ENCODE measurements around the gene TIGD1. TPM values are rescaled to one million over a fixed set of nuclear protein-coding genes. Genes with fewer than 3 reads are reported as not detected.

The TIGD1 gene
- total and polyA plus RNA-seq, 11 donors = 0.99 to 3.8 (median 1.6) TPM

DNA sequence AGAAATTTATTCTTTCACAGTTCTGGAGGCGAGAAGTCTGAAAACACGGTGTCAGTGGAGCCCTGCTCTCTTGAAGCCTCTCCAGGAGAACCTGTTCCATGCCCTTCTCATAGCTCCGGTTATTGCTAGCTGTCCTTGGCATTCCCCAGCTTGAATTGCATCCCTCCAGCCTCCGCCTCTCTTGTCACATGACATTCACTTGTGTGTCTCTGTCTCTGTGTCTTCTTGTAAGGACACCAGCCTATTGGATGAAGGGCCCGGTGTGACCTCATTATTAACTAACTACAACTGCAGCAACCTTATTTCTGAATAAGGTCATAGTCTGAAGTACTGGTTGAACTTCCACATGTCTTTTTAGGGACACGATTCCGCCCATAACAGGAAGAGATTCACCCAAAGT, 34.7 kb downstream of the TIGD1 start:
- 84 to 93% (median 88%) methylated on average over 7 of the region's 7 CpGs for WGBS, 4 donors
- Histone ChIP-seq H3K36me3 (no peaks in the 10 kb centered on the region), H3K4me1 (peaks cover 0 to 3% (median 0%) of the 10 kb centered on the region in 12 donors), H3K27ac (no peak overlapping the region), H3K9me3 (no peaks in the 10 kb centered on the region), H3K4me3 (no peak overlapping the region), H3K27me3 (peaks cover 0 to 31% (median 5%) of the 10 kb centered on the region in 9 donors)
- TF ChIP-seq POLR2A (IDR thresholded peaks at IDR 0.05) = no peak
- TF ChIP-seq, protein P1, sequence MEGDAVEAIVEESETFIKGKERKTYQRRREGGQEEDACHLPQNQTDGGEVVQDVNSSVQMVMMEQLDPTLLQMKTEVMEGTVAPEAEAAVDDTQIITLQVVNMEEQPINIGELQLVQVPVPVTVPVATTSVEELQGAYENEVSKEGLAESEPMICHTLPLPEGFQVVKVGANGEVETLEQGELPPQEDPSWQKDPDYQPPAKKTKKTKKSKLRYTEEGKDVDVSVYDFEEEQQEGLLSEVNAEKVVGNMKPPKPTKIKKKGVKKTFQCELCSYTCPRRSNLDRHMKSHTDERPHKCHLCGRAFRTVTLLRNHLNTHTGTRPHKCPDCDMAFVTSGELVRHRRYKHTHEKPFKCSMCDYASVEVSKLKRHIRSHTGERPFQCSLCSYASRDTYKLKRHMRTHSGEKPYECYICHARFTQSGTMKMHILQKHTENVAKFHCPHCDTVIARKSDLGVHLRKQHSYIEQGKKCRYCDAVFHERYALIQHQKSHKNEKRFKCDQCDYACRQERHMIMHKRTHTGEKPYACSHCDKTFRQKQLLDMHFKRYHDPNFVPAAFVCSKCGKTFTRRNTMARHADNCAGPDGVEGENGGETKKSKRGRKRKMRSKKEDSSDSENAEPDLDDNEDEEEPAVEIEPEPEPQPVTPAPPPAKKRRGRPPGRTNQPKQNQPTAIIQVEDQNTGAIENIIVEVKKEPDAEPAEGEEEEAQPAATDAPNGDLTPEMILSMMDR (IDR thresholded peaks at IDR 0.05) = no peak
- intact Hi-C loops (cut with DNase I) = loop anchor here in 1 of 10 donors (5.0 kb wide), 1 partner anchor 68 kb away; no protein-coding TSS in a partner anchor
- ATAC-seq (no peak), DNase-seq (no peak)

DNA sequence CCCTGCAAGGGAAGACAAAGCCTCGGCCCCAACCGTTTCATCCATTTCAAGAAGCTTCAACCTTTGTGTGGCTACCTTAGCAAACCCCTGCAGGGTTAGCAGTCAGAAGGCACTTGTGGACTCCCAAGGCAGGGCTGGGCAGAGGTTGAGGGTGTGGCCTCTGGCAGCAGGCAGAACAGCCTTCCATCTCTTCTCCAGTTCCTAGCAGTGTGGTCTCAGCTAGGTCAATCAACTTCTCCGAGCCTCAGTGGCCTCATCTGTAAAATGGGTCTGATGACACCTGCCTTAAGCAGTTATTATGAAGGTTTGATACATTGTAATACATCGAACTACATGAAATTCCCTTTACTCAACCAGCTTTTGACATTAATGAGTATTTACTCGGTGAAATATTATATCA, 37.0 kb downstream of the TIGD1 start:
- Histone ChIP-seq H3K36me3 (no peaks in the 10 kb centered on the region), H3K27ac (no peak overlapping the region), H3K4me3 (no peak overlapping the region), H3K9me3 (no peaks in the 10 kb centered on the region), H3K27me3 (peaks cover 0 to 19% (median 0%) of the 10 kb centered on the region in 9 donors), H3K4me1 (peaks cover 0 to 3% (median 0%) of the 10 kb centered on the region in 12 donors)
- ATAC-seq (no peak), DNase-seq (no peak)
- intact Hi-C loops (cut with DNase I) = no loop called here
- TF ChIP-seq, protein P1 (IDR thresholded peaks at IDR 0.05) = no peak
- TF ChIP-seq POLR2A (IDR thresholded peaks at IDR 0.05) = no peak
- WGBS, 4 donors = 82 to 88% (median 84%) methylated on average over 5 of the region's 5 CpGs

DNA sequence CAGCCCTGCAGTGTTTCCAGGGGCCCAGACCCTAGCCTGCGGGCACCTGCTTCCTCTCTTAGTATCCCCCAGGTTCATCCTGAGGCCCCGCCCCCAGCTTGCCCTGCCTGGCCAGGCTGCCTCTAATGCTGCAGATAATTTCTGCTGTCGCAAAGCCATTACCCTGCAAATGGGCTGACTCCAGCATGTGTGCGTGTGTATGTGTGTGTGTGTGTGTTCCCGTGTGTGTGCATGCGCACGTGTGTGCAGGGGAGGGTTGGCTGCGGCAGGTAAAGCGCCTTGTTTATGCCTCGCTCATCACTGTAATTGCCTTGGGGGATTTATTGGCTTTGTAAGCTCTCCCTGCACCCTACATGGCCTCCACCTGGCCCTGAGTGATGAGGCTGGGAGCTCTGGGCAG, 37.8 kb downstream of the TIGD1 start:
- H3K9me3 ChIP-seq = no peaks in the 10 kb centered on the region
- no peak overlapping the region for H3K27ac ChIP-seq
- peaks cover 0 to 3% (median 0%) of the 10 kb centered on the region in 12 donors for H3K4me1 ChIP-seq
- ATAC-seq (no peak), DNase-seq (no peak)
- H3K4me3 ChIP-seq = no peak overlapping the region
- intact Hi-C loops (cut with DNase I) = no loop called here
- peaks cover 0 to 15% (median 0%) of the 10 kb centered on the region in 9 donors for H3K27me3 ChIP-seq
- TF ChIP-seq POLR2A (IDR thresholded peaks at IDR 0.05) = no peak
- TF ChIP-seq, protein P1 (IDR thresholded peaks at IDR 0.05) = no peak
- no peaks in the 10 kb centered on the region for H3K36me3 ChIP-seq
- 83 to 90% (median 86%) methylated on average over 9 to 10 of the region's 10 CpGs for WGBS, 4 donors

DNA sequence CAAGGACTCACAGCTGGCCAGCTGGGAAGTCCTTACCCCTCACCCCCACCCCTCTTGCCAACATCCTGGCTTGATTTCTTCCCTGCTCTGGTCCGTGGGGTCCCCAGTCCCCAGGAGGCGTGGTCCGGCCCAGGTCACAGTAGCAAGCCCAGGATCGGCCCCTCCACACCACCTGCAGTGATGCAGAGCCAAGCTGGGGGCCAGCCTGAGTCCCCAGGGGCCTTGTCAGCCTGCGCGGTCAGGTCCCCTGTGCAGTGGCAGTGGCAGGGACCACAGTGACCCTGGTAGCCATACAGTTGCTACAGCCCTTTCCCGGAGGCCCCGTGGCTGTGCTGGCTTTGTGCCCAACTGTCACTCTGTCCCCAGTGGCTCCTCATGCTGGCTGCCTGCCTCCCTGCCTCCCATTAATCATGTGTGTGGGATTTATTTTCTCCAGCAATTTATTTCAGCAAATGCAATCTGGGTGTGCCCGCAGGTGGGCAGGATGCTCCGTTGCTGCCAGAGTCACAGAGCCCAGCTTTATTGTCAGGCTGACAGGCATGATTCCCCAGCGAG, 38.9 kb downstream of the TIGD1 start:
- TF ChIP-seq POLR2A (IDR thresholded peaks at IDR 0.05) = no peak
- TF ChIP-seq, protein P1 (IDR thresholded peaks at IDR 0.05) = no peak
- Histone ChIP-seq H3K4me1 (peaks cover 0 to 3% (median 0%) of the 10 kb centered on the region in 12 donors), H3K36me3 (no peaks in the 10 kb centered on the region), H3K9me3 (no peaks in the 10 kb centered on the region), H3K4me3 (no peak overlapping the region), H3K27ac (no peak overlapping the region), H3K27me3 (peaks cover 0 to 15% (median 0%) of the 10 kb centered on the region in 9 donors)
- DNase-seq (peak in 3 of 5 donors; percentile 26 to 66 (median 60)), ATAC-seq (peak in 3 of 4 donors; percentile 56 to 72 (median 62))
- intact Hi-C loops (cut with DNase I) = no loop called here
- 42 to 58% (median 57%) methylated on average over 10 to 11 of the region's 11 CpGs for whole genome bisulfite sequencing, 4 donors
